Measurements from ENCODE around the gene EML2. TPM values are rescaled to one million over a fixed set of nuclear protein-coding genes. Genes with fewer than 3 reads are reported as not detected.

Gene EML2
- total and polyA plus RNA-seq, 2 of the 4 experiments (the other 2 are of a cell fraction), result 11.8 to 25.3 TPM

- dilution Hi-C loops (cut with HindIII; ENCODE audit: low sequenced_read_pairs, unreplicated experiment), result no loop called here
- CTCF ChIA-PET, result no interaction called here
- no TSS peak for BruUV-seq (replicated peaks)
These were observed 15.2 kb downstream of the EML2 start for GRCh38 chr19:45623984-45624383.

More at GRCh38 chr19:45623984-45624383, 15.2 kb downstream of the EML2 start:
- Histone ChIP-seq H2BK20ac (ENCODE audit: low read depth, low read length) (no peak overlapping the region), H2AK5ac (ENCODE audit: low read depth, low read length) (no peak overlapping the region), H4K5ac (ENCODE audit: low read depth, low read length) (no peak overlapping the region), H4K8ac (ENCODE audit: low read depth in 2 of 2, low read length in 2 of 2) (no peak overlapping the region), H3K36me3 (ENCODE audit: control insufficient read depth, insufficient read depth, low read length) (peaks cover 45% of the 10 kb centered on the region), H3K4me2 (ENCODE audit: low read depth, low read length) (no peak overlapping the region), H4K20me1 (ENCODE audit: insufficient read depth, low read length) (no peaks in the 10 kb centered on the region; the same call in 1 of the 2 replicates), H3K9me3 (ENCODE audit: control insufficient read depth, insufficient read depth, low read length) (no peaks in the 10 kb centered on the region), H3K56ac (ENCODE audit: extremely low read depth, insufficient read depth, low read length) (no peak overlapping the region), H3K9ac (ENCODE audit: low read depth, low read length) (no peak overlapping the region), H2BK120ac (ENCODE audit: low read depth, low read length) (no peak overlapping the region), H2BK5ac (ENCODE audit: low read depth, low read length, poor library complexity, severe bottlenecking) (no peak overlapping the region), H3K79me1 (ENCODE audit: low read depth in 1 of 2, low read length in 2 of 2) (peaks cover 0 to 3% of the 10 kb centered on the region in 2 experiments; a peak in 2 of 4 replicates), H3K27ac (ENCODE audit: insufficient read depth, low read length) (no peak overlapping the region), H3K18ac (ENCODE audit: low read depth, low read length) (no peak overlapping the region), H3K23ac (ENCODE audit: low read depth, low read length) (no peak overlapping the region), H2AK9ac (replicated peaks; ENCODE audit: low read depth, low read length, poor library complexity) (no peak overlapping the region), H2AFZ (replicated peaks; ENCODE audit: low read length, poor library complexity) (no peak overlapping the region), H4K91ac (ENCODE audit: insufficient read depth, low read depth, low read length) (no peak overlapping the region), H3K4me1 (ENCODE audit: control insufficient read depth, insufficient read depth, low read length) (no peaks in the 10 kb centered on the region), H3K4me3 (ENCODE audit: insufficient read depth, low read depth, low read length) (no peak overlapping the region), H3K4ac (ENCODE audit: low read depth, low read length) (no peak overlapping the region), H2BK15ac (ENCODE audit: low read depth, low read length) (no peak overlapping the region), H3K9me1 (ENCODE audit: insufficient read depth, low read length) (peaks cover 3% of the 10 kb centered on the region; the same call in 1 of the 2 replicates), H3K14ac (replicated peaks; ENCODE audit: low read depth, low read length) (no peak overlapping the region), H3K27me3 (ENCODE audit: control insufficient read depth, insufficient read depth, low read length) (no peaks in the 10 kb centered on the region)
- intact Hi-C loops (cut with micrococcal nuclease), result no loop called here
- ATAC-seq (ENCODE audit: low read depth) (no peak), DNase-seq (no peak)
- 88% methylated on average over 1 of the region's 1 CpG; no CpG with 5 or more reads in 1 of the 2 experiments for WGBS, 2 experiments (ENCODE audit: extremely low coverage in 2 of 2, insufficient read length in 1 of 2)
- TF ChIP-seq MAZ (IDR thresholded peaks at IDR 0.05; ENCODE audit: borderline replicate concordance, low read depth, low read length), result no peak
- TF ChIP-seq RFX5 (IDR thresholded peaks at IDR 0.05; ENCODE audit: low read depth, low read length), result no peak
- TF ChIP-seq POLR2A (IDR thresholded peaks at IDR 0.05; ENCODE audit: low read depth, low read length), result no peak
- no peak for TF ChIP-seq FOS (IDR thresholded peaks at IDR 0.05; ENCODE audit: low read depth, low read length)
- no peak for TF ChIP-seq SMC3 (IDR thresholded peaks at IDR 0.05; ENCODE audit: low read depth, low read length)
- TF ChIP-seq MAFK (IDR thresholded peaks at IDR 0.05; ENCODE audit: low read depth, low read length), result no peak
- TF ChIP-seq RCOR1 (IDR thresholded peaks at IDR 0.05; ENCODE audit: insufficient replicate concordance, low read length), result no peak
- TF ChIP-seq CEBPB (IDR thresholded peaks at IDR 0.05; ENCODE audit: low read depth, low read length), result no peak
- no peak for TF ChIP-seq NFE2L2 (IDR thresholded peaks at IDR 0.05; ENCODE audit: low read depth, low read length)
- no peak for TF ChIP-seq BHLHE40 (IDR thresholded peaks at IDR 0.05; ENCODE audit: low read depth, low read length)
- TF ChIP-seq MXI1 (IDR thresholded peaks at IDR 0.05; ENCODE audit: borderline replicate concordance, low read depth, low read length), result no peak
- no peak for TF ChIP-seq USF2 (IDR thresholded peaks at IDR 0.05; ENCODE audit: low read depth, low read length)
- TF ChIP-seq ELK1 (IDR thresholded peaks at IDR 0.05; ENCODE audit: borderline replicate concordance, low read depth, low read length), result no peak
- TF ChIP-seq CTCF (conservative IDR thresholded peaks at IDR 0.05; ENCODE audit: low read depth, low read length), result no peak
- in situ Hi-C loops (cut with MboI; ENCODE audit: low sequenced_read_pairs), result no loop called here
- POLR2A ChIA-PET (ENCODE audit: unreplicated experiment), result no interaction called here
